ENCODE measurements around the gene NTSR2.

NTSR2 gene

DNA sequence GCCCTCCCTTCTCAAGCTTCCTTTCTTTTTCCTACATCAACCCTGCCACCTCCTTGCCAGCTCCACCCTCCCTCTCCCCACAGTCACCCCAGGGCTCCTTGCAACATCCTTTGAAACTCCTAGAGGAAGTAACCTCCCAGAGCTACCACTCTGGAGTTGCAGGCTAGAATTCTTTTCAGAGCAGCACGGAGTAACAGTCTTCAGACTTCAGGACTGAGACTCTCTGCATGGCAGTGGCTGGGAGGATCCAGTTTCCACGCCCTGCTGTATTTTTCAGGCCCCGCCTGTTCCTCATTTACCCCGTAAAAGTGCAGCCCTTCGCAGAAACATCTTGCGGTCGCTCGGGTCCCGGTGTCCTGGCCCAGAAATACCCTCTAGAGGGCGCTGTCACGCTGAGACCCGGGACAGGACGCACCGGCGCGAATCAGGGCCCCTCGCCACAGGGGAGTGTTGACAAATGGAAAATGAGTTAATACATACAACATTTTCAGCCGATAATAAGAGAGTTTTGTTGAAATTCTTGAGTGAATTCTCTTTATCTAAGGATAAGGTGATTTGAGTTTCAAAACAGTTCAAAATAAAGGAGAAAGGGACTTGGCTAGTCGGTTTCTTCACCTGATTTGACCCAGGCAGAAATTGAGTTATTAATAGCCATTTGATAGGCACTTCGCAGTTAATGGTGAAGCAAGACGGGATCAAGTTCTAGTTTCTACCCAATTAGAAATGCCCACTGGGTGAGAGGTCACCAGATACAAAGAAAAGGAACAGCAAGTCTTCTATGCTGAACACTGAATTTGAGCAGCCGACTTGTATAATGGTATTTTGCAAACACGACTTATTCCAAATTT lies 18.5 kb upstream of the NTSR2 start:
- no peak overlapping the region for H3K27ac ChIP-seq (ENCODE audit: low read depth, low read length)
- H3K4me3 ChIP-seq (ENCODE audit: low read depth in 1 of 2, low read length in 2 of 2): peak overlapping the region; percentile 23 to 25
- H3K27me3 ChIP-seq (ENCODE audit: control insufficient read depth in 1 of 2, insufficient read depth in 2 of 2, low read length in 2 of 2): peaks cover 4 to 11% of the 10 kb centered on the region in 2 donors
- no peak overlapping the region for H3K9ac ChIP-seq (ENCODE audit: low read depth in 1 of 2, low read length in 2 of 2)
- H3K9me3 ChIP-seq (ENCODE audit: control insufficient read depth in 1 of 2, low read length in 2 of 2): no peaks in the 10 kb centered on the region
- H3K4me1 ChIP-seq (ENCODE audit: control insufficient read depth in 1 of 2, insufficient read depth in 2 of 2, low read length in 2 of 2): peaks cover 11 to 13% of the 10 kb centered on the region in 2 donors
- H3K36me3 ChIP-seq (ENCODE audit: control insufficient read depth in 1 of 2, insufficient read depth in 2 of 2, low read length in 2 of 2): no peaks in the 10 kb centered on the region

DNA sequence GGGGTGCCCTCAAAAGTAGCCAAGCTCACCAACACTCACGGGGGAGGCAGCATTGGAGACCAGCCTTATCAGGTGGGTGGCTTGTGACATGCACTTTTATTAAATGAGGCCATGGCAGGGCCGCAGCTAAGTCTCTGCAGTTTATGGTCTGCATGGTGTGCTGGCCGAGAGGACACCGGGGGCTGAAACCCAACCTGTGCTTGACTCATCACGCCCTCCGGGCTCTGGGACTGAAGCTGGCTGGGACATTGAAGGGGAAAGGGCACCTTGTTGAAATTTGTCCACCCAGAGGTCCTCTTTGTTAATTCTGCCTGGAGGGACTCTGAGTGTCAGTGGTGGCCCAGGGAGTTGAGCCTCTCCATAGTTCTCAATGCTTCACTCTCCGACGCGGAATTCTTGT lies 17.7 kb upstream of the NTSR2 start:
- Histone ChIP-seq H3K27ac (ENCODE audit: low read depth, low read length) (no peak overlapping the region), H3K4me3 (ENCODE audit: low read depth in 1 of 2, low read length in 2 of 2) (no peak overlapping the region), H3K27me3 (ENCODE audit: control insufficient read depth in 1 of 2, insufficient read depth in 2 of 2, low read length in 2 of 2) (peaks cover 4 to 11% of the 10 kb centered on the region in 2 donors), H3K9ac (ENCODE audit: low read depth in 1 of 2, low read length in 2 of 2) (no peak overlapping the region), H3K9me3 (ENCODE audit: control insufficient read depth in 1 of 2, low read length in 2 of 2) (no peaks in the 10 kb centered on the region), H3K4me1 (ENCODE audit: control insufficient read depth in 1 of 2, insufficient read depth in 2 of 2, low read length in 2 of 2) (peaks cover 6 to 8% of the 10 kb centered on the region in 2 donors), H3K36me3 (ENCODE audit: control insufficient read depth in 1 of 2, insufficient read depth in 2 of 2, low read length in 2 of 2) (no peaks in the 10 kb centered on the region)

DNA sequence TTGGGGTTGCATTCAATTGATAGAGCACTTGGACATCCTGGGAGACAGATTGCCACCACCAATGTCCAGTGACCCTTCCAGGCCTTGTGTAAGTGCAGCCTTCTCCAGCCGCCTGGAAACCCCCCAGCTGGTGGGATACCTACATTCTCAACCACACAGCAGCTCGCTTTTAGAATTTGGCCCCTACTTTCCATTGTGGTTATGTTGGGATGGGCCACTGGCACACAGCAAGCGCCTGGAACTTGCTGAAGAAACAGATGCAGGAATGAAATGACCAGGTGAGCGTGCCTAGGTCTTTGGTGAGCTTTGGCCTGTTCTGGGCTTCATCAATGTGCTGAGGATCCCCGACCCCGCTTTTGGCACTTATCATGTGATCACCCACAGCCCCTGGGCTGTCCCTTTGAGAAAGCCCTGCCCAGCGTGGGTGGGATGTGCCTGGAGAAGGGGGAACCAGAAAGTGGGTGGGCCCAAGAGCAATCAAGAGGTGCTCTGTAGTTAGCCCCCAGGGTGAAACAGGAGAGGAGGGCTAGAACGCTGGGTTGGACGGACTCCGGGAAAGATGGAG lies 16.0 kb upstream of the NTSR2 start:
- no peak overlapping the region for H3K4me3 ChIP-seq (ENCODE audit: low read depth in 1 of 2, low read length in 2 of 2)
- H3K9ac ChIP-seq (ENCODE audit: low read depth in 1 of 2, low read length in 2 of 2): no peak overlapping the region
- H3K27ac ChIP-seq (ENCODE audit: low read depth, low read length): no peak overlapping the region
- peaks cover 8 to 9% of the 10 kb centered on the region in 2 donors for H3K4me1 ChIP-seq (ENCODE audit: control insufficient read depth in 1 of 2, insufficient read depth in 2 of 2, low read length in 2 of 2)
- H3K36me3 ChIP-seq (ENCODE audit: control insufficient read depth in 1 of 2, insufficient read depth in 2 of 2, low read length in 2 of 2): no peaks in the 10 kb centered on the region
- no peaks in the 10 kb centered on the region for H3K9me3 ChIP-seq (ENCODE audit: control insufficient read depth in 1 of 2, low read length in 2 of 2)
- peaks cover 4 to 11% of the 10 kb centered on the region in 2 donors for H3K27me3 ChIP-seq (ENCODE audit: control insufficient read depth in 1 of 2, insufficient read depth in 2 of 2, low read length in 2 of 2)

DNA sequence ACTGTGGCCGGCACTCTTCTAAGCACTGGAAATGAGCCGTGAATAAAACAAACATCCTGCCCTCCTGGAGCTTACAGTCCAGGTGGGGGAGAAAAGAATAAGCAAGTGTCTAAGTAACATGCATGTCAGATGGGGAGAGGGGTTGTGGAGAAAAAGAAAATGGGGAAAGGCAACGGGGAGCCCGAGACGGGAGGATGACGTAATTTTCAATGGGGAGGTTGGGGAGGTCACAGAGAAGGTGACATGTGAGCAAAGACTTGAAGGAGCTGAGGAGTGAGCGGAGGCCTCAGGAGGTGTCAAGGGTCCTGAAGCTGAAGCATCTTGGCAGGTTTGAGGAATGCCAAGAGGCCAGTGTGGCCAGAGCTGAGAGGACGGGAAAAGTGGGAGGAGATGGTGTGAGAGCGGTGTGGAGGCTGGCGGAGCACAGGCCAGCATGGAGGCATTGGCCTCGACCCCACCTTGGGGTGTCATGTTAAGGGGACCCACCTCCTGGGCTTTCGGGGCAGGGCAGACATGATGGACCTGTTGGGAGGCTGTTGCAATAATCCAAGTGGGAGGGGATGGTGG lies 15.0 kb upstream of the NTSR2 start:
- Histone ChIP-seq H3K36me3 (ENCODE audit: control insufficient read depth in 1 of 2, insufficient read depth in 2 of 2, low read length in 2 of 2) (no peaks in the 10 kb centered on the region), H3K4me1 (ENCODE audit: control insufficient read depth in 1 of 2, insufficient read depth in 2 of 2, low read length in 2 of 2) (peaks cover 8 to 17% of the 10 kb centered on the region in 2 donors), H3K4me3 (ENCODE audit: low read depth in 1 of 2, low read length in 2 of 2) (no peak overlapping the region), H3K27ac (ENCODE audit: low read depth, low read length) (no peak overlapping the region), H3K9me3 (ENCODE audit: control insufficient read depth in 1 of 2, low read length in 2 of 2) (no peaks in the 10 kb centered on the region), H3K27me3 (ENCODE audit: control insufficient read depth in 1 of 2, insufficient read depth in 2 of 2, low read length in 2 of 2) (peaks cover 4 to 11% of the 10 kb centered on the region in 2 donors), H3K9ac (ENCODE audit: low read depth in 1 of 2, low read length in 2 of 2) (no peak overlapping the region)

DNA sequence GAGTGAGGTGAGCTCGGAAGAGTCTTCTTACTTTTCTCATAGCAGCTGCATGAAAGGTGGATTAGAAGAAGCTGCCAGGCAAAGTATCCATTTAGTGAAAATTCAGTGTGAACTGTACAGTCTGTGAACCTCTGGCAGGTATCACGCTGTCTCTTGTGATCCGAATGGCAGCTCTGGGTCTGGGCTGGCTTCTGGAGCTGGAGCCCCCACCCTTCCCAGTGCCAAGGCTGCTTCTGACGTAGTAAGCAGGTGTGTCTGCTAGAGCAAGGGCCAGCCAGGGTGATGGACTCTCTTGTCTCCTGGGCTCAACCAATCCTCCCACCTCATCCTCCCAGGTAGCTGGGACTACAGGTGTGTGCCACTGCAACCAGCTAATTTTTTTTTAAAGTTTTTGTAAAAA lies 14.0 kb upstream of the NTSR2 start:
- Histone ChIP-seq H3K27me3 (ENCODE audit: control insufficient read depth in 1 of 2, insufficient read depth in 2 of 2, low read length in 2 of 2) (peaks cover 4 to 11% of the 10 kb centered on the region in 2 donors), H3K27ac (ENCODE audit: low read depth, low read length) (no peak overlapping the region), H3K9me3 (ENCODE audit: control insufficient read depth in 1 of 2, low read length in 2 of 2) (no peaks in the 10 kb centered on the region), H3K4me3 (ENCODE audit: low read depth in 1 of 2, low read length in 2 of 2) (no peak overlapping the region), H3K36me3 (ENCODE audit: control insufficient read depth in 1 of 2, insufficient read depth in 2 of 2, low read length in 2 of 2) (no peaks in the 10 kb centered on the region), H3K9ac (ENCODE audit: low read depth in 1 of 2, low read length in 2 of 2) (no peak overlapping the region), H3K4me1 (ENCODE audit: control insufficient read depth in 1 of 2, insufficient read depth in 2 of 2, low read length in 2 of 2) (peaks cover 8 to 16% of the 10 kb centered on the region in 2 donors)

DNA sequence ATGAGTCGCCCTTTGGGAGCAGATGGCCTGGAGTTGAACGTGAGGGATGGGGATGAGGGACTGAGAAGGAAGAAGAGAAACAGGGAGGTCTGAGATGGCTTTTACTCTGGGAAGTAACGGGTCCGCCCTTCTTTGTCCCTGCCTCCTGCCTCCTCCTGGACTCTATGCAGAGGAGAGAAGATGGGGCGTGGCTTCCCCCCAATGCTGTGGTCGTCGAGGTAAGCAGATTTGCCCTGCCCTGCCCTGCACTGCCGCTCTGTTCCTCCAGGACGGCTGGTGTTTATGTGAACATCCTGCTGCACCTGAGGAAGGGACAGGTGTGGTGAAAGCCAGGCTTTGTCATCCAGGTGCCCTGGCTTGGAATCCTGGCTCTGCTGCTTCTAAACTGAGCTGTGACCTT lies 13.5 kb upstream of the NTSR2 start:
- Histone ChIP-seq H3K36me3 (ENCODE audit: control insufficient read depth in 1 of 2, insufficient read depth in 2 of 2, low read length in 2 of 2) (no peaks in the 10 kb centered on the region), H3K4me1 (ENCODE audit: control insufficient read depth in 1 of 2, insufficient read depth in 2 of 2, low read length in 2 of 2) (peaks cover 8 to 11% of the 10 kb centered on the region in 2 donors)

DNA sequence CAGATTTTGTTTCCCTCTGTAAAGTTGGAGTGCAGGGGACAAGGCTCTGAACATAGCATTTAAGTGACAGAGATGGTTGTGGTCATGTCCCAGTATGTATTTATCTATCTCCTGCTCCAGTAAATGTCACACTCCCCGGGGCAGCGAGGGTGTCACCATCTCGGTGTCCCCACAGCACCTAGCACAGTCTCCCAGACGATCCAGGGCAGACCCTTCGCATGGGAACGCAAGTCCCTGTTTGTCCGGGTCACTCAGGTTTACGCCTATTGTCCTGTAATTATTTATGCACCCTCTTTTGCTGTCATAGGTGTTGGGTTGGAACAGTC lies 12.6 kb upstream of the NTSR2 start:
- Histone ChIP-seq H3K9me3 (ENCODE audit: control insufficient read depth in 1 of 2, low read length in 2 of 2) (no peaks in the 10 kb centered on the region), H3K9ac (ENCODE audit: low read depth in 1 of 2, low read length in 2 of 2) (no peak overlapping the region), H3K4me3 (ENCODE audit: low read depth in 1 of 2, low read length in 2 of 2) (no peak overlapping the region), H3K27ac (ENCODE audit: low read depth, low read length) (no peak overlapping the region), H3K27me3 (ENCODE audit: control insufficient read depth in 1 of 2, insufficient read depth in 2 of 2, low read length in 2 of 2) (peaks cover 13% of the 10 kb centered on the region in 2 donors), H3K4me1 (ENCODE audit: control insufficient read depth in 1 of 2, insufficient read depth in 2 of 2, low read length in 2 of 2) (peaks cover under 1 to 11% of the 10 kb centered on the region in 2 donors), H3K36me3 (ENCODE audit: control insufficient read depth in 1 of 2, insufficient read depth in 2 of 2, low read length in 2 of 2) (no peaks in the 10 kb centered on the region)

More for the DNA sequence above, 13.5 kb upstream of the NTSR2 start:
- peaks cover 6 to 11% of the 10 kb centered on the region in 2 donors for H3K27me3 ChIP-seq (ENCODE audit: control insufficient read depth in 1 of 2, insufficient read depth in 2 of 2, low read length in 2 of 2)
- H3K27ac ChIP-seq (ENCODE audit: low read depth, low read length): no peak overlapping the region
- no peaks in the 10 kb centered on the region for H3K9me3 ChIP-seq (ENCODE audit: control insufficient read depth in 1 of 2, low read length in 2 of 2)
- no peak overlapping the region for H3K9ac ChIP-seq (ENCODE audit: low read depth in 1 of 2, low read length in 2 of 2)
- no peak overlapping the region for H3K4me3 ChIP-seq (ENCODE audit: low read depth in 1 of 2, low read length in 2 of 2)

DNA sequence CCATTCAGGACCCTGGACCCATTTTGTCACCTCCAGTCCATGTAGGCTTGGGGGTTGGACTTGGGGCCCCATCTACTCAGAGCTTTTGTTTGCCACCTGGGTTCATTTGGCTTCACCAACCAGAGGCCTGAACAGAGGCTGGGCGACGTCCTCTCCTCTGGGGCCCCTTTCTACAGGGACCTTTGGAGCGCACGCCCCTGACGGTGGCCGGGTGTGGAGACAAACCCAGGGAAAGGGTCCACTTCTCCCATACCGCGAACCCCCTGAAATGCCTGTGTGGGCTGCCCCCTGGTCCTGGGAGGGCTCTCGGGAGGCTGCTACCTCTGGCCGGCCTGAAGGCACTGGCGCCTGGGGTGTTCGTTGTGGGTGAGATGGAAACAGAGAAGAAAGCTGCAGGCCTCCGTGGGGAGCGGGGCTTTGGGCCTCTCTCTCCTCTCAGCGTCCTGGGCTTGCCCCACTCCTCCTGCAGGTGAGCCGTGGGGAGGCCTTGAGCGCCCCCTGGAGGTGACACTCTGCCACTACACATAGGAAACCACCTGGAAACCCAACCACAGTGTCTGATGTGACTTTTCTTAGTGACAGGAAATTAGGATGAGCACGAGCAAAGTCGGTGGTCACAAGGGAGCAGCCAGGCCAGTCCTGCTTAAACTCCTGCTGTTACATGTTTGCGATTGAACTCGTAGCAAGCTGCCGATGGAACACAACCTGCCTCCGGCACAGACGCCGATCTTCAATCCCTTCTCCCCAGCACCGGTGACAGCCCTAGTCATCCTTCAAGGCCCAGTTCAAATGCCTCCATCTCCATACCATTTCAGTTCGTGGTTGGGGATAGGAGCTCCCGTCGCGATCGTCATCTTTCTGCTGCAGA lies 12.0 kb upstream of the NTSR2 start:
- peaks cover 18 to 19% of the 10 kb centered on the region in 2 donors for H3K27me3 ChIP-seq (ENCODE audit: control insufficient read depth in 1 of 2, insufficient read depth in 2 of 2, low read length in 2 of 2)
- H3K36me3 ChIP-seq (ENCODE audit: control insufficient read depth in 1 of 2, insufficient read depth in 2 of 2, low read length in 2 of 2): no peaks in the 10 kb centered on the region
- peaks cover 0 to 11% of the 10 kb centered on the region in 2 donors for H3K4me1 ChIP-seq (ENCODE audit: control insufficient read depth in 1 of 2, insufficient read depth in 2 of 2, low read length in 2 of 2)
- H3K9ac ChIP-seq (ENCODE audit: low read depth in 1 of 2, low read length in 2 of 2): no peak overlapping the region
- H3K9me3 ChIP-seq (ENCODE audit: control insufficient read depth in 1 of 2, low read length in 2 of 2): no peaks in the 10 kb centered on the region
- no peak overlapping the region for H3K27ac ChIP-seq (ENCODE audit: low read depth, low read length)
- H3K4me3 ChIP-seq (ENCODE audit: low read depth in 1 of 2, low read length in 2 of 2): no peak overlapping the region

DNA sequence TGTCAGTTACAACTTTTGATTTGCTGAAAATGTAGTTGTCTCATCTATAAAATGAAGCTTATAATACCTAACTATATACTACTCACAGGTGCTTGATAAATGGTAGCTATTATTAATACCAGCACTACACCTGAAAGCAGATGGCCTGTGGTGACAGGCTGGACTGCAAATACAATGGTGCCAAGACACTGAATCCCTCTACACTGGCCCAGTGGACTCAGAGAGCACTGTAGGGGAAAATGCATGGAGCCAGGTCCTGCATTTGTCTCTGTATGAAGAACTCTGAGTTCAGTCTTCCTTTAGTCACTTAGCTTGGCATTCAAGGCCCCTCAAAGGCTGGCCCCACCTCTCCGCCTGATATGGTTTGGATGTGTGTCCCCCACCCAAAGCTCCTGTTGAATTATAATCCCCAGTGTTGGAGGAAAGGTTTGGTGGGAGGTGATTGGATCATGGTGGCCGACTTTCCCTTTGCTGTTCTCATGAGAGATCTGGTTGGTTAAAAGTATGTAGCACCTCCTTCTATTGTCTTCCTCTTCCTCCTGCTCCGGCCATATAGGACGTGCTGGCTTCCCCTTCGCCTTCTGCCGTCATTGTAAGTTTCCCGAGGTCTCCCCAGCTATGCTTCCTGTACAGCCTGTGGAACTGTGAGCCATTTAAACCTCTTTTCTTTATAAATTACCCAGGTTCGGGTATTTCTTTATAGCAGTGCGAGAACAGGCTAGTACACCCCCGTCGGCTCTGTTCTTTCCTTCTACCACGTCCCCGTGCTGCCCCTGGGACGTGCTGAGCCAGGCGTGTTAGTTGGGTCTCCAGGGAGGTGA lies 11.1 kb upstream of the NTSR2 start:
- no peaks in the 10 kb centered on the region for H3K36me3 ChIP-seq (ENCODE audit: control insufficient read depth in 1 of 2, insufficient read depth in 2 of 2, low read length in 2 of 2)
- H3K27me3 ChIP-seq (ENCODE audit: control insufficient read depth in 1 of 2, insufficient read depth in 2 of 2, low read length in 2 of 2): peaks cover 23 to 26% of the 10 kb centered on the region in 2 donors
- H3K4me3 ChIP-seq (ENCODE audit: low read depth in 1 of 2, low read length in 2 of 2): no peak overlapping the region
- no peaks in the 10 kb centered on the region for H3K9me3 ChIP-seq (ENCODE audit: control insufficient read depth in 1 of 2, low read length in 2 of 2)
- H3K4me1 ChIP-seq (ENCODE audit: control insufficient read depth in 1 of 2, insufficient read depth in 2 of 2, low read length in 2 of 2): peaks cover 0 to 11% of the 10 kb centered on the region in 2 donors
- H3K27ac ChIP-seq (ENCODE audit: low read depth, low read length): no peak overlapping the region
- H3K9ac ChIP-seq (ENCODE audit: low read depth in 1 of 2, low read length in 2 of 2): no peak overlapping the region

Measured in duodenal mucosa (tissue), 2 donors.